Measurements from ENCODE around the gene SLC4A1AP. TPM values are rescaled to one million over a fixed set of nuclear protein-coding genes. Genes with fewer than 3 reads are reported as not detected.

Gene SLC4A1AP
- total RNA-seq, 1 donor from 2014 or later, result 19.8 TPM

DNA sequence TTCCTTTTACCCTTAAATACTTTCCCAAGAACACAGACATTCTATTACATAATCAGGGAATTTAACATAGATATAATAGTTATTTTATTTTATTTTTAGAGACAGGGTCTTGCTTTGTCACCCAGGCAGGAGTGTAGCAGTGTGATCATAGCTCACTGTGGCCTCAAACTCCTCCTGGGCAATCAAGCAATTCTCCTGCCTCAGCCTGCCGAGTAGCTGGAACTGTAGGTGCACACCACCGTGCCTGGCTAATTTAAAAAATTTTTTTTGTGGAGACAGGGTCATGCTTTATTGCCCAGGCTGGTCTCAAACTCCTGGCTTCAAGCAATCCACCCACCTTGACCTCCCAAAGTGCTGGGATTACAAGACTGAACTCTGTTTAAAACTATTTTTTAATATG, 45.6 kb downstream of the SLC4A1AP start:
- H3K36me3 Mint-ChIP-seq (ENCODE audit: low read depth, unreplicated experiment), result no peaks in the 10 kb centered on the region
- no peak overlapping the region for H3K27ac Mint-ChIP-seq (ENCODE audit: unreplicated experiment)
- TF ChIP-seq CTCF (IDR thresholded peaks at IDR 0.05; ENCODE audit: unreplicated experiment), result no peak
- H3K9me3 Mint-ChIP-seq (ENCODE audit: unreplicated experiment), result no peaks in the 10 kb centered on the region
- H3K27me3 Mint-ChIP-seq (ENCODE audit: unreplicated experiment), result no peaks in the 10 kb centered on the region
- DNase-seq (ENCODE audit: low spot score), result no peak
- peaks cover 9% of the 10 kb centered on the region for H3K4me1 Mint-ChIP-seq (ENCODE audit: unreplicated experiment)
- no peak overlapping the region for H3K4me3 Mint-ChIP-seq (ENCODE audit: unreplicated experiment)

DNA sequence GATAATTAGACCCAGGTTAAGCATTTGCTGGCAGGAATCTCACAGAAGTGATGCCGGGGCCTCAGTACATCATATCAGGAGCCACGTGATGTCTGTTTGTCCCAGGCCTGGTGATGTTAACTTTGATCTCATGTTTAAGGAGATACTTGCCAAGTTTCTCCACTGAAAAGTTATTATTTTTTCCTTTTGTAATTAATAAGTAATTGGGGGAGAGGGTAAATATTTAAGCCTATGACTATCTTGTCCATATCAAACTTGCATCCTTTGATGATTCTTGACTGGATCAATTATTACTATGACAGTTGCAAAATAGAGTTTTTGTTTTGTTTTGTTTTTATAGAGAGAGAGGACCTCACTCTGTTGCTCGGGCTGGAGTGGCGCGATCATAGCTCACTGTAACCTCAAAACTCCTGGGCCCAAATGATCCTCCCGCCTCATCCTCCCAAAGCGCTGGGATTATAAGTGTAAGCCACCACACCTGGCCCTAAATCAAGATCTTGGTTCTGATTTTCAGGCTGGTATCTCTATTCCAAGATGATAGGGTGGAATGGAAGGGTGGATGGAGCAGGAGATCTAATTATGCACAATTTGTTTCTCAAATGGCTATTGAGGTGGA, 46.4 kb downstream of the SLC4A1AP start:
- H3K4me1 Mint-ChIP-seq (ENCODE audit: unreplicated experiment), result peaks cover 16% of the 10 kb centered on the region
- H3K27ac Mint-ChIP-seq (ENCODE audit: unreplicated experiment), result no peak overlapping the region
- peaks cover 5% of the 10 kb centered on the region for H3K27me3 Mint-ChIP-seq (ENCODE audit: unreplicated experiment)
- no peak for DNase-seq (ENCODE audit: low spot score)
- no peaks in the 10 kb centered on the region for H3K9me3 Mint-ChIP-seq (ENCODE audit: unreplicated experiment)
- no peaks in the 10 kb centered on the region for H3K36me3 Mint-ChIP-seq (ENCODE audit: low read depth, unreplicated experiment)
- no peak overlapping the region for H3K4me3 Mint-ChIP-seq (ENCODE audit: unreplicated experiment)
- TF ChIP-seq CTCF (IDR thresholded peaks at IDR 0.05; ENCODE audit: unreplicated experiment), result no peak

DNA sequence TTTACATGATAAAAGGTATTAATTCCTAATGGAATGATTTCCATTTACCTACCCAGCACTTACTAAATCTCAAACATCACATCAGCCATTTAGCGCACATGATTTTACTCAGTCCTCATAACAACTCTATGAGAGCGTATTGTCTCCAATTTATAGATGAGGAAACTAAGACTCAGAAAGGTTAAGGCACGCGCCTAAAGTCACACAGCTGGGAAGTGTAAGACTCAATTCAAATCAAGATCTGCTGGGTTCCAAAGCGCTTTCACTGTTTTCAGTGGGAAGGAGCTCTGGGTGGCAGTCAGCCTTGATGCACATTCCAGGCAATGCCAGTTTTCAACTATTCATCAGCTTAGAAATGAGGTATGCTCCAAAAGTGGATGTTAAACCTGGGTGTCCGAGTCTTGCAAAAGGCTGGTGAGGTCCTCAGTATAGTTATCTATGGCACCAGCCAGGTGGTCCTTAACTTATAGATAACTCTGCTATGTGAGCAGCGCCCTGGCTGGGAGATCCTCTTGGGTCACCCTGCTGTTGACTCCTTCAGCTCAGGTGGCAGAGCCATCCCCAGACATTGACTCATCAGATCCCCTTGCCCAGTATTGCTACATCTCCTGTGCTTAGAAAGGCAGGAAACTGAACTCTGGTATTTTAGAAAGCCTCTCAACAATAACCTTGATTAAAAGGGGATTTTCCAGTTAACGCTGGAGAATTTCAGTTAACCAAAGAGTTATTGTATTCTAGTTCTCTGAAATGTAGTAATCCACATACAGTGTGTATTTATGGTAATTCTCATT, 47.1 kb downstream of the SLC4A1AP start:
- Mint-ChIP-seq H3K4me3 (ENCODE audit: unreplicated experiment) (no peak overlapping the region), H3K27ac (ENCODE audit: unreplicated experiment) (no peak overlapping the region), H3K9me3 (ENCODE audit: unreplicated experiment) (no peaks in the 10 kb centered on the region), H3K36me3 (ENCODE audit: low read depth, unreplicated experiment) (no peaks in the 10 kb centered on the region), H3K27me3 (ENCODE audit: unreplicated experiment) (peaks cover 5% of the 10 kb centered on the region), H3K4me1 (ENCODE audit: unreplicated experiment) (peaks cover 15% of the 10 kb centered on the region)
- TF ChIP-seq CTCF (IDR thresholded peaks at IDR 0.05; ENCODE audit: unreplicated experiment), result no peak
- no peak for DNase-seq (ENCODE audit: low spot score)

DNA sequence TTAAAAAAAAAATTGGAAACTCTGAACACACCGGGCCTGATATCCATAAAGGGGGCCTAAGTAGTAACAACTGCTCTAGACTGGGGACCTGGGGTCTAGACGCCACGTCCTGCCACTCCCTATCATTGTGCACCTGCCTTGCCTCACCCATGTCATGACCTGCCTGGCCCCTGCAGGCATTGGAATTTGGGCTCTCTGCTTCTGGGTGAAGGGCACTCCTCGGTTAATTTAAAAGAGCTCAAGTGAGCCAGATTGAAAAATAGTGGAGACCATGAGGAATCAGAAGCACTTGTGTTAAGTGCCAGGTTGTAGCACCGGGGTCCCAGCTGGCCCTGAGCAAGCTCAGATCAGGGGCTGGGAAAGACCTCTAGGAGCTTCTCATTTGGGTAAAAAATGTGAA, 48.1 kb downstream of the SLC4A1AP start:
- peaks cover 17% of the 10 kb centered on the region for H3K4me1 Mint-ChIP-seq (ENCODE audit: unreplicated experiment)
- no peak overlapping the region for H3K4me3 Mint-ChIP-seq (ENCODE audit: unreplicated experiment)
- H3K36me3 Mint-ChIP-seq (ENCODE audit: low read depth, unreplicated experiment), result no peaks in the 10 kb centered on the region
- H3K9me3 Mint-ChIP-seq (ENCODE audit: unreplicated experiment), result no peaks in the 10 kb centered on the region
- DNase-seq (ENCODE audit: low spot score), result no peak
- H3K27me3 Mint-ChIP-seq (ENCODE audit: unreplicated experiment), result peaks cover 8% of the 10 kb centered on the region
- no peak overlapping the region for H3K27ac Mint-ChIP-seq (ENCODE audit: unreplicated experiment)
- no peak for TF ChIP-seq CTCF (IDR thresholded peaks at IDR 0.05; ENCODE audit: unreplicated experiment)

DNA sequence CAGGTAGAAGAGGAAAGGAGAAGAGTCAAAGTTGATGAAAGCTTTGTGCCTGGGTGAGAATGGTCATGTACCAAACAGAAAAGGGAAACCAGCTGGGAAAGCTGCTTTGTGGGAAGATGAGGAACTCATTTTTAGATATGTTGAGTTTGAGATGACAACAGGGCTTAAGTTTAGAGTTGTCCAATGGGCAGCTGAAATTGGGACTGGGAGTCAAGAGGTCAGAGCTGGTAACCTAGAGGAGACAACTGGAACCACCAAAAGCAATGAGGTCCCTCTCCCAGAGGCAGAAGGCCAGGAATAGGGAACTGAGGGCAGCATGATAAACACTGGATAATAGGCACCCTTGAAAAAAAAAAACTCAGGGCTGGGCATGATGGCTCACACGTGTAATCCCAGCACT, 48.8 kb downstream of the SLC4A1AP start:
- Mint-ChIP-seq H3K27ac (ENCODE audit: unreplicated experiment) (no peak overlapping the region), H3K4me1 (ENCODE audit: unreplicated experiment) (peaks cover 21% of the 10 kb centered on the region)
- DNase-seq (ENCODE audit: low spot score), result no peak

More for the DNA sequence above, 48.8 kb downstream of the SLC4A1AP start:
- no peak for TF ChIP-seq CTCF (IDR thresholded peaks at IDR 0.05; ENCODE audit: unreplicated experiment)
- Mint-ChIP-seq H3K27me3 (ENCODE audit: unreplicated experiment) (peaks cover 12% of the 10 kb centered on the region), H3K4me3 (ENCODE audit: unreplicated experiment) (peak overlapping the region; percentile 9), H3K36me3 (ENCODE audit: low read depth, unreplicated experiment) (no peaks in the 10 kb centered on the region), H3K9me3 (ENCODE audit: unreplicated experiment) (no peaks in the 10 kb centered on the region)
